AG08395 (cell line): Measurements from ENCODE around the gene BTBD9.

Experiments used
- DNase-seq: peaks from one replicate; pipeline ENCODE4 v3.0.0; 2012; ENCODE audit warnings: mixed read lengths, low spot score

Gene BTBD9

GRCh38 chr6:38161754-38162492 is 477.8 kb downstream of the BTBD9 start:
- DNase-seq = no peak

DNA sequence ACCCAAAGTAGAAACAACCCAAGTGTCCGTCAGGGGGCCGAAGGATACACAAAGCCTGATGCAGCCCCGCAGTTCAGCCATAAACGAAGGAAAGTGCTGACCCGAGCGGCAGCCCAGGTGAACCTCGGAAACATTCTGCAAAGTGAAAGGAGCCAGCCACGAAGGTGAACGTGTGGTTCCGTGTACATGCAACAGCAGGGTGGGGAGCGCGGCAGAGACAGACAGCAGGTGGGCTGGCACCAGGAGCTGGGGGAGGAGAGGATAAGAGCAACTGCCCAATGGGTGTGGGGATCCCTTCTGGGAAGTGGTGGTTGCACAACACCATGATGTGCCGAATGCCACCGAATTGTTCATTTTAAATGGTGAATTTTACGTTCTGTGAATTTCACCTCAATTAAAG is 478.4 kb downstream of the BTBD9 start:
- DNase-seq = no peak

DNA sequence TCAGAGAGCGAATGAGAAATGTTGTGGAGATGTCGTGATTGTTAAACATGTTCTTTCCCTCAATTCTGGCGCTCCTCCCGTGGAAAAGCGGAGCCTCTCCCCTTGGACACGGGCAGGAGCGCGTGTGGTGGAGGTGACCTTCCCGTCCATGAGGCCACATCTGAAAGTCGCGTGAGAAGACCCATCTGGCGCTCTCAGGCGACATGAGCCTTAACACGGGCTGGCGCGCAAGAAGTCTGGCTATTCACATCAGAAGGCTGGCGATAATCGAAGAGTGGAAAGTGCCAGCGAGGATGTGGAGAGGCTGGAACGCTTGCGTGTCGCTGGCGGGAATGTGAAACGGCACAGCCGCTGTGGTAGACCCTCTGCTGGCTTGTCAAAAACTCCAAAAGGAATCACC is 478.9 kb downstream of the BTBD9 start:
- no peak for DNase-seq

DNA sequence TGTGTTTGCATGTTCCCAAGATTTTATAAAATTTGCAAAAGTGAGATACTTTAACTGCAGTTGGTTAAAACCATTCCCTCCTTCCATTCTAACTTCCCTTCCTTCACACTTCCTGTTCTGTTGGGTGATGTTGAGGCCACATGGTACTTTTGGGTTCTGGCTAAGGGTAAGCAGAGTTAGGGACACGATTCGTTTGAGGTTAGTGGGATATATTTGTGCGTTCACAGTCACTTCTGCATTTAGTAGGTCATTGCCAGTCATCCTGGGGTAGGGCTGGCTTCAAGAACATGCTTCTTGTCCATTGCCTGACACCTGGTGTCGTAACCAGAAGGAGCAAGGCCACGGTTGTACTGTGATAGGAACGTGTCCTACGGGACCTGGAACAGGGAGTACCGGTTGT is 480.1 kb downstream of the BTBD9 start:
- DNase-seq = no peak

DNA sequence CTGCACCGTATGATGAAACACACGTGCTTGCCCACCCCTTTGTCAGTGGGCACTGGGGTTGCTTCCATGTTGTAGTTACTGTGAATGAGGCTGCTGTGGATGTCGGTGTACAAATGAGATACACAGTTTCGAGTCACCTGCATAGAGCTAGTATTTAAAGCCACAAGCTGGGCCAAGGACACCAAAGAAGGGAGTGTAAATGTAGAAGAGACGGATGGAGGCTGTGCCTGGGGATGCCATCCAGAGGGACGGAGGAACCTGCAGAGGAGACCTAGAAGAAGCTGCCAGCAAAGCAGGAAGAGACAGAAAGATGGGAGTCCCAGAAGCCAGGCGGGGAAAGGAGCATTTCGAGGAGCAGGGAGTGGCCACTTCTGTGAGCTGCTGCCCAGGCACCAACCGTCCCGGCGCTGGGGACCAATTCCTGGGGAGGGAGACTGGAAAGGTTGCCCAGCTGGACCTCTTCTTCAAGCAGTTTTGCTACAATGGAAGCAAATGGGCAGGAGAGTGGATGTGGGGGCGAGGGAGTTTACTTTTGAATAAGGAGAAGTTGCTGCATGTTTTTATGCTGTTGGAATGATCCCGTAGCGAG is 480.9 kb downstream of the BTBD9 start:
- DNase-seq = no peak

GRCh38 chr6:38157905-38158304 is 481.8 kb downstream of the BTBD9 start:
- no peak for DNase-seq

GRCh38 chr6:38156818-38157565 is 482.7 kb downstream of the BTBD9 start:
- no peak for DNase-seq

- DNase-seq = no peak
Measured at GRCh38 chr6:38155621-38156204, 484.0 kb downstream of the BTBD9 start.

DNA sequence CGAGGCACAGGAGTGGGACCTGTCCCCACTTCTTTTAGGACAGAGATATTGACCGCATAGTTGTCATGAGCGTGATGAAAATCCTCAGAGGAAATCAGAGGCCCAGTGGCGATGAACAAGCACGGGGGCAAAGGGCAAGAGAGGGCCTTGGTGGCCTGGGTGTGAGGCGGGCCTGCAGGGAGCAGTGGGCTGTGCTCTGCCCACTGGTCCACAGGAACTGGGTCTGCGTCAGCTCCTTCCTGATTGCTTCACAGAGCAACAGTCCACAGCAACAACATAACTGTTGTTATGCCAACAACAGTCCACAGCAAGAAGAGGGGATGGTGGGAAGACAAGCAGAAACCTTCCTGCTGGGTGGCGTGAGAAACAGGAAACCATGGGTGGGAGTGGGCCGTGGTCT is 484.6 kb downstream of the BTBD9 start:
- no peak for DNase-seq

DNA sequence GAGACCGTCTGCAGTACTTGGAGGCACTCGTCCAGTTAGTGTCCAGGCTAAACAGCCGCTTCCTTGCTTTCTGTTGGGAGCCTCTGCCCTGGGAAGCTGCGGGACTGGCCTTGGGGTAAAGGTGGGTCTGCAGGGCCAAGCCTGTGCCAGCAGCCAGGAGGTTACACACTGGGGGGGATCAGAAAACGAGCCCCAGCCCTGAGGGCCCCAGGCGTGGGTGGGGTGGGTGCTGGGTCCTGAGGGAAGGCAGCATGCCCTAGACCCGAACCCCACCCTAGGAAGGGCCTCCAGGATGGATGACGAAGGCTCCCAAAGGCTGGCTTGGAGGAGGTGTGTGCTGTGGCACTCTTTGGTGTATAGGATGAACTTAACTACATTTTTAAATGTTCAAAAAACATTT is 485.0 kb downstream of the BTBD9 start:
- DNase-seq = no peak

DNA sequence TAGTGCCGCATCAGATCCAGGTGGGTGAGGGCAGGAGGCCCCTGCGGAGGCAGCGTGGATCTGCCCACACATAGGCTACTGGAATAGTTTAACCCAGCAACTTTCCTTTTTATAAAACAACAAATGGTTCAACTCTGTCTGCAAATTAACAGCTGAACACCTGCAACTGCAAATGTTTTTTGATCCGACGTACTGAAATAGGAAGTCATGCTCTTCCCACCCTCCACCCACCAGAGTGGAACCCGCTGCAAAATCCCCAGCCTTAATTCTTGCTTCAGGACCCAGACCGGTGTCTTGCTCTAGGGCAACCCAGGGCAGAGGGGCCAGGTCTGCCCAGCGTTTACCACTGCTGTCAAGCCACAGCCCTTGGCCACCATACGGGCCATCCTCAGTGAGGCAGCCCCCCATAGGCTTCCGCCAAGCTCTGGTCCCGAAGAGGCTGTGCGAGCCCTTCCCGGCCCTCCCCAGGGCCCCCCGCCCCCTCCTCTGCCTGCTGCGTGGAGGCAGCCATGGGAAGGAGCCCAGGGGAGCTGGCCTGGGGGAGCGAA is 485.9 kb downstream of the BTBD9 start:
- DNase-seq = no peak

DNA sequence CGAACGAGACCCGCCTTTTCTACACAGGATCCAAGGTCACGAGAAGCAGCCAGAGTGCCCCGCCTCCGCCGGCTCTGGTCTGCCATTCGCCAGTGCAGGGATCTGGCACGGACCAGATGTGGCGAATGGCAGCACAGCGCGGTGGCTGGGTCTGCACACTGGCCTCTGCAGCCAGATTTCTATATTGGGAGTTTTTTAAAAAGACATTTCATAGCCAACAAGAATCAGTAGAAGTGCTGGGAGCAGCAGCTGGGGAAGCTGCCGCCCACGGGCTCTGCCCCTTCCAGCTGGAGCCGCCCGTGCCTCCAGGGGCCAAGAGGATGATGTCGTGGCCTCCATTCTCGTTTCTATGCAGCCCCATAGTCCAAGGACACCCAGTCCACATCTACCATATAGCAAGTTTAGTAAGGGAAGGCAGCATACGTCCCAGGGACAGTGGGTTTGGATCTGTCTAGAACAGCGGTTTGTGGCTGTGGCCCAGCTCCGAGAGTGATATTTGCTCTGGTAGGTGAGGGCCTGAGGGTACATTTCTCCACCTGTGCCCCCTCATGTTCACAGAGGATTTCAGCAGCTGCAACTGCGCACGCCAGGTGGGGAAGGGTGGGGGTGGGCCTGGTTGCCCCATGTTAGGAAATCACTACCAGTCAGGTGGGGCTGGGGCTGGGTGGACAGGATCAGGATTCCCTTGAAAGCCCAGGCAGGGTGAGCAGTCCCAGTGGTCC is 486.5 kb downstream of the BTBD9 start:
- no peak for DNase-seq

DNA sequence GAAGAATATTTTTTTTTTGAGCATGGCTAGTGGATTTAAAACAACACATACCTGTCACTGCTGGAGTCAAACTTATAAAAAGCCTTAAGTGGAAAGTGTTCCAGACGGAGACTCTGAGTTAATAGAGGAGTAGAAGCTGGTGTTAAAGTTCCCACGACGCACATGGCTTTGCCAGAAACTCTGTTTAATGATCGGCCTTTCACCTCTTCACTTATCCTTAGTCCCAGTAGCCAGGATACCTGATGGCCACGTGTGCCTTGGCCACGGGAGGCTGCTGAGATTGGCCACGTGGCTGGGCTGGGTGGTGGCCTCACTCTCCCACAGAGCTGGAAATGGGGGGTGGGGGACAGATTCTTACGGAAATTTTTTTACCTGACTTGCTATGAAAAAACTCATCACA is 487.1 kb downstream of the BTBD9 start:
- no peak for DNase-seq

- no peak for DNase-seq
Measured at GRCh38 chr6:38151580-38152500, 487.9 kb downstream of the BTBD9 start.

DNA sequence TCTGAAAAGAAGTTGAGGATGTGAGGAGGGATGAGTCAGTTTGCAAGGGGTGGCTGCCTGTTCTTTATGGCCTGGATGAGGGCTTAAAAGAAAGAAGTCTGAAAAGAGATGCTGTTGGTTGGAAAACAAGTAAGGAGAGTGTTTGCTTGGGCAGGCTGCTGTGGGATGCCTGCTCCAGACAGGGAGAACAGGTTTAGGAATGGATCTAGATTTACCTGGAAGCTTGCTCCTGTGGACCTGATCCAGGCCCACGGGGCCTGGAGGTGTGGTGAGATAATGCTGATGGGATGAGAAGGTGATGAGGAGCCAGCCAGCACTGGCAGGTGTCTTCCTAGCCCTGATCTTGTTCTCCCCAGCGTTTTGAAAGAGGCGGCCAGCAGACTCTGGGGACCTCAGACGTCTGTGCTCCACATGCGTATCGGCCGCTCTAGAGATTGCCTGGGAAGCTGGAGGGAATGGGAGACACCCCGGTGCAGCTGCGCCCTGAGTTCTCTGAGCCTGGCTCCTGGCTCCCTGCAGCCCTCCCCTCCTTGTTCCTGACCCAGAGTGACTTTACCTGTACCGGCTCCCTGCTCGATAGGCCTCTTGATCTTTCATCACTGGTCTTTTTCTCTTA is 488.9 kb downstream of the BTBD9 start:
- DNase-seq = no peak

GRCh38 chr6:38150021-38150420 is 489.7 kb downstream of the BTBD9 start:
- DNase-seq = no peak

DNA sequence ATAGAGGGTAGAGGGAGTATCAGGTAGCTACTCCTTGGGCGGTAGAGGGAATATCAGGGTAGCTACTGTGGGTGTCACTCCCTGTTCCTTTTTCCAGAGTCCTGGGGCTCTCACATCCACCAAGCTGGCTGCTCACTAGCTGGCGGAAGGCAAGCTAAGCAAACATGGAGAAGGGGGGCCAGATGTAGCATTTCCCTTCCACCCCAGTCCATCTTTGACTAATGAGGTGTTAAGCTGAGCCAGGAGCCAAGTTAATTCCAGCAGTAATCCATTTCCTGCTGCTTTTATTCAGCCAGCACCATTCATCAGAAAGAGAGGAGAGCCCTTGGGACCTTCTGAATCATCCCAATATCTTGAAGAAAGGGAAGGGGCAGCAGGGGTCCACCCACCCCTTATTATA is 490.2 kb downstream of the BTBD9 start:
- DNase-seq = no peak

DNA sequence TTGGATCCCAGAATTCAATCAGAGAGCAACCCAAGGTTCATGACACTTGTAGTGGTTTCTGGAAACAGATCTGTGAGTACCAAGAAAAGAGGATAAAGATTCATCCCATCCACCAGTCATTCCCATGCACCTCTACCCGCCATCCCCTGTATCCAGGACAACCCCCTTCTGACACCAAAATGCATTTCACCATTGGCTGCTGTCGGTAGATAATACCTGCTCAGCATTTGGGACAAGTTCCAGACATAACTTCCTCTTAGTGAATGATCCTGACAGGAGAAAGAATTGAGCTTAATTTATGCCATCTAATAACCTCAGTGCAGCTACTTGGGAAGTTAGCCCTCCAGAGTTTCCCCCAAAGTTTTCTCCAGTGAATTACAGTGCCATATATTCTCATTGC is 491.1 kb downstream of the BTBD9 start:
- DNase-seq = no peak

DNA sequence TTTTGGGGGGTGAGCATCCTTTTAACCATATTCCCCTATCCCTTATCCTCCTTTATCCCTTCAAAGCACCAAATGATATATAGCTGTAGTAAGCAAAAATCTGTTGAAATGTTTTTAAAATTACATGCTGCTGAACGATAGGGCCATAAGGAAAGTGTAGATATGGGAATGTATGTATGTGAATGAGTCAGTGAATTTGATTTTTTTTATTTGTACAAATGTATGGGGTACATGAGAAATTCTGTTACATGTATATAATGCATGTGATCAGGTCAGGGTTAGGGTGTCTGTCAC is 493.0 kb downstream of the BTBD9 start:
- DNase-seq = no peak

- DNase-seq = peak; percentile 38
Measured at GRCh38 chr6:38146021-38146733, 493.6 kb downstream of the BTBD9 start.
